HG02870 (cell line): ENCODE results near the gene DAB1.

Experiments used
- ATAC-seq: cut with Tn5 transposase; IDR thresholded peaks from one replicate; pipeline ENCODE4 v1.9.1; 2021; ENCODE audit warnings: mild to moderate bottlenecking, moderate library complexity; ENCODE audit not compliant: unreplicated experiment

The DAB1 gene

DNA sequence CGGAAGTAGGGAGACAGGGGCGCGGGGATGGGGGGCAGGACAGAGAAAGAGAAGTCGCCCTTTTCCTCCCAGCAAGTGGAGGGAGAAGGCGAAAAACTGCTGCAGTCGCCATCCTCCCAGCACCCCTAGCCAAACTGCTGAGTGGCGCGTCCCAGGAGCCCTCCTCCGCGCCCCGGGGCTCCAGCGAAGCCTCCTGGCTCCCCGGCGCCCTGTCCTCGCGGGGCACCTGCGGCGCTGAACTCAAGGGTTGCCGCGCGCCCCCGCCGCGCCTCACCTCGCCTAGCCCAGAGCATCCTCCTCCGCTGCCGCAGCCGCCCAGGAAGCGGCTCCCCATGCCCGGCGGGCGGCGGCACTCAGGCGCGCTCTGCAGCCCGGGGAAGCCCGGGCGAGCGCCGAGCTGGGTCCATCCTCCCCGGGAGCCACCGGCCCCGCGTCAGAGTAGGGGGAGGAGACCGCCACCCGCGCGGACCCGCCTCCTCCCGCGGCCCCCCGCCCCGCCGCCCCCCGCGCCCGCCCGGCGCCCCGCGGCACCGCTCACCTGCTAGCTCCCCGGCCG is at the start of gene DAB1:
TSS of gene DAB1 (minus strand) at position 405 of the 556 bp plus-strand sequence. CDS start 133,030 bp downstream, outside the sequence.
- no peak for ATAC-seq

DNA sequence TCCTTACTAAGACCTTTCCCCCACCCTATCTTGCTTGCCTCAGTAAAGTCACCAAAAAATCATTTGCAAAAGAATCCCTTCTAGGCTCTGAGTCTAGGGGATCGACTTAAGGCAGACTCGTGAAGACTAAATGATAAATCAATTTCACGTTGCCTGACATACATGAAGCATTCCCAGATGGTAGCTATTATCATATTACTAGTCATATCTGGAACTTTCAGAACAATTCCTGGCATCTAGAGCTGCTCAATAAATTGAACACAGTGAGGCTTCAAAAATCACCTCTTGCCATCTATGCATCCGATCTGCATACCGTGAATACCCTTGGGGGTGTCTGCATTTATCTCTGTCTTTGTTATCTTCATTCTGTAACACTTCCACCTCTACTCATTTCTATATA is 49.6 kb upstream of the DAB1 start:
- ATAC-seq, result no peak

DNA sequence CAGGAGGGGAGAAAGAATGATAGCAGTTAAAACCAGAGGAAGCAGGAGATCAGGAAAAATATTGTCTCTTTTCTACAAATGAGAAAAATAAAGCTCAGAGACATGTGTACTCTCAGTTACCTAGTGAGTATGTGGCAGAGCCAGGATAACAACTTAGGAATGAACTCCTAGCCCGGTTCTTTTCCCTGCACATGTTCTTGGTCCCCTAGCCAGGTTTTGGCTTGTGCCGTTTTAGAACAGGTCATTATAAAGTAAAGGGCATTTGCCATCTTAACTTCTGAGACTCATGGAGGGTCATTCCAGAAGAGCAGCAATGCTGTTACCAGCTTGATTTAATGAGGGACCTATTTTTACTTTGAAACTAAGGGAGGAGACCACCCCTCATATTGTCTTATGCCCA is 48.1 kb upstream of the DAB1 start:
- ATAC-seq, result no peak

DNA sequence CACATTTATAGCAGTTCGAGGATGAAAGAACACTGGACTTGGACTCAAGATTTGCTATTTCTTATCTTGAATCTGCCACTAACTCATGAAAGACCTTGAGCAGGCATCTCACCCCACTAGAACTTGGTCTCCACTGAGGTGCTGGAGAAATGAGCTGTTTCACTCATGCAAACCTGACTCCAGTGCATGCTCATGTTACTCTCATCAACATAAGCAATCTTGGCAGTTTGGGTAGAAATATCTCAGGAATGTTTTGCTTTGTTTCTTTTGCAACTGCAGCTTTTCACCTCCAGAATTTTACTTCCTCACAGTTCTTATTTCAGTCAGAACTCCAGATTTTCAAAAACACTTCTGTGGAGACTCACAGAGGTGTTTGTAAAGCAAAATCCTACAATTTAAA is 46.2 kb upstream of the DAB1 start:
- no peak for ATAC-seq

DNA sequence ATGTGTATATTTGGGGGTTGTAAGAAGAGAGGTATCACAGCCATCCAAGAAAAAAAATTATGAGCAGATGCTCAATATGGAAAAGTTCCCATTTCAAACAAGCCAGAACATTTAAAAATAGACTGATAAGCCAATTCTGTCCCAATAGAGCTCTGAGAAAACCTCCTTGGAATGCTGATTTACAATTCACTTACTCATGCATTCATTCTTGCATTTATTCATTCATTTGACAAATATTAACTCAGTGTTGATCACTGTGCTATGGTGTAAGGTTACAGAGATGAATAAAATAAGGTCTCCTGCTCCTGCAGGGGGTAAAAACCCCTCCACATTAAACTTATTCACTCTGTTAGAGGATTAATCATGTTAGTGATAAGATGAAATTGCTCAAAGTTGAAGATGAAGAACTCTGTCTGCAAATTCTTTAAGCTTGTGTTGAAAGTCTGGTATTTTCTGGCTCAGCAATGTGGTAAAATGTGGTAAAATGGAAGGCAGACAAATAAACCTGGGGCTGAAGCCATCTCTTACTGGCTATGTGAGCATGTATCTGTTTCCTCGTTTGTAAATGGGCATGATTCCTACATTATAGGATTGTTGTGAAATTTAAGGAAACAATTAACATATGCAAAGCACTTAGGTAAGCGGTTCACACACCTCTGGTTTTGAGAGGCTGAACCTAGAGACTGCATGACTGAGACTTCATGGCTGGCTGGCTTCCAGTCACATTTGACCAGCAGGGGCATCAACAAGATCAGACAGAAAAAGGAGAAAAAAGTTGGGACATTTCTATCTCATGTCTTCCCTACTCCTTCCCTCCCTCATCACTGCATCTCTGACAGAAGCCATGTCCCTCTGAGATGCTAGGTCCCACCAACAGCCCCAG is 45.0 kb upstream of the DAB1 start:
- no peak for ATAC-seq

DNA sequence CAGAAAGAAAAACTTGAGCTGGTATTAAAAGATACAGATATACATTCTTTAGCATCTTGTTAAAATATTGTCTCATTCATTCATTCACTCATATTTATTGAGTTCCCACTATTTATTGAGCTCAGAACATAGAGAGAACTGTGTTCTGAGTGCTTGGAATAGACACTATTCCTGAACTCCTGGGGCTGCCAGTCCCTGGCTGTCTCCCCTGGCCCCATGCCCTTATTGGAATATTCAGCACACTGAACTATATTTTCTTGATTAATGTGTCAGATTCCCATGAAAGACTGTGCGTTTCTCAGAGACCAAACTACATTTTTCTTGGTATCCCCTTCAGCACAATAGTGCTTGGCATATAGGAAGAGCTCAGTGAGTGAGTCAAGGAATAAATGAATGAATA is 44.0 kb upstream of the DAB1 start:
- ATAC-seq, result no peak

DNA sequence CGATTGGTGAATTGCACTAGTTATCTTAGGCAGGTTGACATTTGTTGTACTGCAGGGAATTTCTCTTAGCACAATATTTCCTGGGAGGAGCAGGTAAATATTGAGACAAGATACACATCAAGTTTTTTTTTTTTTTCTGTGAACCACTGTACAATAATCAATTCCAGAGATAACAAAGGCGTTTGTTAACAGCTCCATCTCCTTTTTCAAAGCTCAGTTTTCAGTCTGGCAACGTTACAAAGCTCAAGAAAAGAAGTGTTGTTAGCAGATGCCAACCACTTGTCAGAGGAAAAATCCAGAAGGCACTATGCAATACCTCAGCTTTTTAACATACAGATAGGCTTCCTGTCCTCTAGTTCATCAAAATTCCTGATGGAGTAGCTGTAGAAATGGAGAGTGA is 40.9 kb upstream of the DAB1 start:
- no peak for ATAC-seq

DNA sequence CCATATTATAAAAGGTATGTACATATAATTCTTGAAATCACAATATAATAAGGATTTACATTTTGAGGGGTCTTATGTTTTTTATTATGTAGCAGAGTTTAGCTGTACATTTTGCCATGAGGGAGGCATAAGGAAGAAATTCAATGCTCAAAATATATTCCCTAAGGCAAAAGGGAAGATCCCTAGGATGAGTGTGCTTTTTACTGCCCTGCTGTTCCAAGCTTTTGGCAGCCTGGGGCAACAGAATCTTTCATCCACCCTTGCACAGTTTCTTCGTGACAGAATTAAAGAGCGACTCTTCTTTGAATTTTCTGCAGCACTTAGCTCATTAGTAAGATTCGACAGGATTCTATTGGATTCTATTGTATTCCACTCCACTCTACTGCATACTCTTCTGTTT is 39.5 kb upstream of the DAB1 start:
- ATAC-seq, result no peak

DNA sequence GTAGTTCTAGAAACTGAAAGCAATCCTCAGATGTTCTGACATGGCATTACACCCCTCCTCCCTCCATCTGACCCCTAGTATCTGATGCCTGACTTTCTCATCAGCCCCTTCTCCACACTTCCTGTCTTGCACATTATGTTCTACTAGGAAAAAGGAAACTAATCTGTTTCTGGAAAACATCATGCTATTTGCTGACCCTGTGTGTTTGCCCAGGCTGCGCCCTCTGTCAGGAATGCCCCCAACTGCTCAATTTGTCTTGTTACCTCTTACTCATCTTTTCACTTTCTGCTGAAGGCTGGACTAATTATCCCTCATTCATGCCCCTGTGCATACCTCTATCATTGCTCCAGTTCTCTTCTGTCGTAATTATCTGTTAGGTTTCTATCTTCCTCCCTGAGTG is 37.5 kb upstream of the DAB1 start:
- no peak for ATAC-seq

DNA sequence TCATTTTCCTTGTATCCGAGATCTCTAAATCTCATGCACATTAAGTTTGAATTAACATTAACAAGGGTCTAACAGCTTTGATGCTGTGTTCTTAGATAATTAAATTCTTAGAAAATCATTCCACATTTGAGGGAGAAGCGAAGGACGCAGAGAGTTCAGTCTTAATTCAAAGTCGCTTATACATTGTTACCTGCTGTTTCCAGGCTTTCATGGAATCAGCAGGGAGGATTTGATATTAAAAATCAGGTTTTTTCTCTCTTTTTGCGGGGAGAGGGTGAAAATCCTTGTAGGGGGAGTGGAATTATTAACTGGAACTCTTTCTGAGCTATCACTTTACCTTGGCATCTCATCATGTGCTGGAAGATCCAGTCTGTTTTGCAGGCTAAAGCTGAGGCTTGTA is 27.7 kb upstream of the DAB1 start:
- ATAC-seq, result no peak

DNA sequence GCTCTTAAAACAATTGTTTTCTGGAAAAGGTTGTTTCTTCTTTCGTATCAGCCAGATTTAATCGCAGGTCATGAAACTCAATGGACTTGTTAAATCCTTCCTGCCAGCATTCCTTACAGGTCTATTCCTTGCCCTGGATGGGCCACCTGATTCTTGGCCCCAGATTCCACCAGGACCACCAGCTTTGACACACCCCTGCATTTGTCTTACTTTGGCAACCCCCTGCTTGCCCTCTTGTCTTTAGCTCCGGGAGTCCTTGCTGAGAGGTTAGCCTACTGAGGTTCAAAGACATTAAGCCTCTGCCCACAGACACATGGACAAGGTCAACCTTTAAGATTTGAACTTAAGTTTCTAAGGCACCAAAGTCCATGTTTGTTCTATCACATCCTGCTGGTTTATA is 27.1 kb upstream of the DAB1 start:
- ATAC-seq, result no peak

DNA sequence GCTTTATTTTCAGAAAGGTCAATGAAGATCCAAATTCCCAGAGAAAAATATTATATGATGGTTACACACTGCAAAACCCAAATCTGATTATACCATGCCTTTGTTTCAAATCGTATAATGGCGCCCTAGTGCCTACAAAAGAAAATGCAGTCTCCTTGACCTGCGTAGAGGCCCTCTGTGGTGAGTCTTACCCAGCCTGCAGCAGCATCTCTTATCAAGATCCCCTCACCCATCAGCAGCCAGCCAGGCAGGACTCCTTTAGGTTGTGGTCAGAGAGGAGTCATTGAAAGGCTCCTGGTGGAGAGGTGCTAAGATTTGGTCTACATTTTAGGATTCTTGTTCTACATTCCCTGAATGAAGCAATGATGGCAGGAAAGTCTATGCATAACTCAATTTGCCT is 23.7 kb upstream of the DAB1 start:
- ATAC-seq, result no peak

DNA sequence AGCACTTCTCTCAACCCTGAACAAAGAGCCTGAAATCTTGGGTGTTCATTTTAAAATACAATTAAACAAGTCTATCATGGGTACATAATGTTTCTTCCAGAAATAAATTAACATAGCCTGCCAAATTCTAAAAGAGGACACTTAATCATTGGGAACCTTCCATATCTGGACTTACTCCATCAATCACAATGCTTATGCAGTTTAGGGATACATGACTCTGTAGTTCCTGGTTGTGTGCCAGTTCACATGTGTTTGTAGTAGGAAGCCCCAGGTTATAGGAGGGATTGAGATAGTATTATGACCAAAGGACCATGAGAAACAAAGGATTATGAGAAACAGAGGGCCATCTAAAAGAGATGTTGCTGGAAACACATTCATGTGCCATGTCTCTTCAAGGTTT is 19.1 kb upstream of the DAB1 start:
- ATAC-seq, result no peak

DNA sequence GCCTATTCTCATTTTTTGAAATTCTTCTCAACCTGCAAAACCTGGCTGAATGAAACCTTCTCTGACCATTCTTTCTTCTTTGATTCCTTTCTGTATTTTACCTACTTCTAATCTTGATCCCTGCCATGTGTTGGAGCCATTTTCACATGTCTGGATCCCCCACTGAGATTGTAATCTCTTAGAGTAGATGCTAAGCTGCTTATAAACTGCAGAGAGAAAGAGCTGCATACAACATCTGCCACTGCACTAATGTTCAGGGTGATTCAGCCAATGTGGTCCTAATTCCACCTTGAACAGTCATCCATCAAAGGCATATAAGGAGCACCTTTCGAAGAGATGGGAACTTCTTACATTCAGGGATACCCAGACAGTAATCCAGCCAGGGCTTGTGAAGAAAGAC is 16.2 kb upstream of the DAB1 start:
- ATAC-seq, result no peak

DNA sequence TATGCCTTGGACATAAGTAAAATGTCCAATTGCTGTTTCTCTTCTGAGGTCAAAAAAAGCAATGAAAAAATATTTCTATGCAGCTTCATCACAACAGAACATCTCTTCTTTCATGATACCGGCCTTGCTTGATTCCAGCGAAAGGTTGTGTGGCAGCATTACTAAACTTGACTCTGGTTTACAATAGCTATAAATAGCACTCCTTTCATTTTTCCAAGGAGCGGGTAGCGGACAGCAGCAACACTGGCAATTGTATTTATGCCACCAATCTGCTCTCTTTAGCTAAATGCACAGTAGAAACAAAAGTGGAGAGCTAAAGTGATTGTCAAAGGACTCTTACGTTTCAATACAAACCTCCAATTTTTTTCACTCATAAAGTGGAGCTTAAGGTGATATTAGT is 7.5 kb upstream of the DAB1 start:
- no peak for ATAC-seq

DNA sequence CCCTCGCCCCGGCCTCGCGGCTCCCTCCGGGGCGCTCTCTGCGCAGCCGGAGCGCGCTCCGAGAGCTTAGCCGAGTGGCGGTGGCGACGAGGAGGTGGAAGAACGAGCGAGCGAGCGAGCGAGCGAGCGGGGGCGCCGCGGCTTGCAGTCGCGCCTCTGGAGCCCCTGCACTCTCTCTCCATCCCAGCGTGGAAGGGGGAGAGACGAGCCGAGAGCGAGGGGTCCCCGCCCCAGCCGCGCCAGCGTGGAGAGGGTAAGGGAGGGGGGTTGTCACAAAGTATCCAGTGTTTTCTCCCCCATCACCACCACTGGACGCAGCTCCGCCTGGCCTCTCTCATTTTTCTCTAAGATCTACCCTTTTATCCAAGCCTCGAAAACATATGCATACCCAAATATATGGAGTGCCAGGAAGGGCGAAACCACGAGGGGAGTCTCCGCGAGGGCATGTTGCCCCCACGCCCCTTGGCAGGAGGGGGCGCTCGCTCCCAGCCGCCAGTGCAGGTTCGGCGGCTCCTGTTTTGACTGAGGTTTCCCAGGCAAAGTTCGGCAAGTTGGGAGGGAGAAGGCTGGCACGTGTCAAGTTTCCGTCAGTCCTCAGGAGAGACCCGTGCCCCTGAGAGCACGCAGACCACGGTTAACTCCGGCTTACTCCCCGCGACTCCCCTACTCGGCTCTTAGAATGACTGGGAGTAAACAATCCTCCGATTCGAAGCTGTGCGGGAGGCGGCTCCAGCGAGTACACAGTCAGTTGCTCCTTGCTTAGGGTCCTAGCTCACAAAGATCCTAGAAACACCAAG is 569 bp upstream of the DAB1 start:
- ATAC-seq, result no peak

DNA sequence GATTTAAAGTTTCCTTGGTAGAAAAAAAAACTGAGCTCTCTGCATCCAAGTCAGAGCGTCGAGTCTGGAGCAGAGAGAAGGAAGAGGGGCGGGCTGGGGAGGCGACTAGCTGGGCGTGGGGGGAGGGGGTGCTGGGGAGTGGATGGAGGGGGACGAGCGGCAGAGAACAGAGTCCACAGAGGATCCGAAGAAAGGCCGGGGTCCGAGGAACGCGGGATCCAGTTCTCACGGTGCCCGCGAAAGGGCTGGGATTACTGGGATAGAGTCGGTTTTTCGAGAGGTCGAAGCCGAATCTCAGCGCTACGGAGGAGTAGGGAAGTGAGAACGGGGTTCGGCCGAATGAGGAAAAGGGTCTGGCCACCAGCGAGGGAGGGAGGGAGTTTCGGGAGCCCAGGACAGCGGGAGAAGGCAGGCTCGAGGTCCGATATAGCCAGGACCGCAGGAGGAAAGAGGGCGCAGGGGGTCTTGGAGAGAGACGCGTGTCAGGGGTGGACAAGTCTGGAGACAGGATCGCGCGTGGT is 665 bp downstream of the DAB1 start:
- ATAC-seq, result no peak

DNA sequence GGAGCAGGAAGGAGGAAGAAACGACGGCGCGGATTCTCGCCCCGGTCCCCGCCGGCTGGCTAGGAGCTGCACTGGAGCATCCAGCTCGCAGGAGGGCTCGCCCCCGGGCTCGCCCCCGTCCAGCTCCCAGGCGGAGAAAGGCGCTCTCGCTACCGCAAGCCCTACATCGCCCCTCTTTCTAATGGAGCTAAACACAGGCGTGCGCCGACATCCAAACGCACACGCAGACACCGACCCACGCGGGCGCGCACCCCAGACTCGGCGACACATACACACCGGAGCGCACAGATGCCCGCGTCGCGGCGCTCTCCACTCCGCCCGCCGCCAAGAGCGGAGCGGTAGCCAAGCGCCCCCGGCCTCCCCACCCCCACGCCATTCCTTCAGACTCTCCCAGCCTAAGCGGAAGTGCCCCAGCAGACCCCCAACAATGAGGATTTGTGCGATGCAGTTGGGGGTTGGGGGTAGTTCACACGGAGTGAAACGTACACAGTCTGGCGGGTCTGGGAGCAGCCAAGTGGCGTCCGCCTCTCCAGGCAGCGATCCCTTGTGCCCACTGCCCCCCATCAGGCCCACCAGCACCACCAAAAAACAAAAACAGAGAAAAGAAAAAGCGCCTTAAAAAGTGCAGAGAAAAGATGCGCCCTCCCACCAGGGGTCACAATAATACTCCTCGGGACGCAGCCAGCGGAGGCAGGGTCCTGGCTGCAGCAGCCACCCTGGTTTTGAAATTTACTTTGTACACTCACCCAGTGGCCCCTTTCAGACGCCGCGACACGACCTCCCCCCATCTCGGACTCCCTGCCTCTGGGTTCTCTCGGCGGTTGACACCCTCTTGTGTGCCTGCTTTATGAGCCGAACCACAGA is 1.4 kb downstream of the DAB1 start:
- ATAC-seq, result no peak

DNA sequence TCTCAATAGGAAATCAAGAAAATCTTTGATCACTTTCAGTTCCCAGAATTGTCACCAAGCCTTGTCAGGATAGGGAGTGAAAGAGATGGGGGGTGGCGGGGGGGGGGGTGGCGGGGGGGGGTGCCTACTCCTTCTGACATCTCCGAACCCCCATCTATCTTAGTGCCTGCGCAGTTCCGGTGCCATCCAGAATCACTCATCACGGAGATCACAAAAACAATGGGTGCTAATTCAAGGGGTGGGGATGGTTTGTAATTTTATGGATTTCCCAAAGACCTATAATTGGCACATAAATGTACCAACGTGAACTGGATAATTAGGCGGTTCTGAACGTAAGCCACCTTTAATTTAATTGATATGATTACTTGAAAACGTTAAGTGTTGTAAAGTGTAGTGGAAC is 2.1 kb downstream of the DAB1 start:
- no peak for ATAC-seq

DNA sequence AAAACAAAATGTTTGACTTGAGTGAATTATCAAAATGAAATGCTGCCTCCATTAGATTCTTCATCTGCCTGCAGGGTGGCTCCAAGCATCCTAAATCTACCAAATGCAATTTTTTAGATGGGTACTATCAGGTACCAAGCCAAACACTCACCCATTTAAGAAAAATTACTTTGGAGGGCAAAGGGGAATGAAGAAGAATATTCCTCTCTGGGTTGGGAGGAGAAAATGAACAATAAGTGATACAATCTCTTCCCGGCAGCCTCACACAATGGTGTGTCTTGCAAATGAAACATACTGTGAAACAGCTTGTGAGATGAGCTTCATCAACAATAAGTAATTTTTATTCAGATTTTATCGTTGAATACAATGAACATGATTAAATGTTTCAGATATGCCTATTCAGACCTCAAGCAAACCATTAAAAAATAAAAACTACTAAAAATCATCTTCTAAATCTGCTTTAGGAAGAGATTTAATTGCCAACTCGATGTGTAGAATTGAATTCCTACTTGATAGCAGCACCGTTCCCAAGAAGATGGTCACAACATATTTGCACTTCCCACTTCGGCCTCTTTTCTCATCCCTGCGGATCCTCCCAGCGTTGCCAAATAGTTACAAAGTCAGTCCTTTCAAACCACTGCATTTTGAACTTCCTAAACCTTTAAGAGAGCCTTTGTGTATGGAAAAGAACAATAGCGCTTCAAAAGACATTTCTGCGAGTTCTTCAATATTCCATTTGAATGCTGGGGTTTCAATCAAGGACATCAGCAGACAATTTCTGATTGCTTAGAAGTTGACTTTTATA is 2.7 kb downstream of the DAB1 start:
- no peak for ATAC-seq
